HG03575 (cell line): ENCODE data around the gene FCF1.
"Not testable (repeated sequence)": the region's sequence is repeated elsewhere in the genome, so short reads cannot be mapped to it uniquely, and the experiment has no call there.

Experiments used
- ATAC-seq: cut with Tn5 transposase; IDR thresholded peaks from one replicate; pipeline ENCODE4 v1.9.1; 2021; ENCODE audit not compliant: unreplicated experiment, insufficient number of reproducible peaks, low FRiP score; ENCODE audit errors: extremely low read depth

FCF1 gene

GRCh38 chr14:74756326-74756725 lies 43.4 kb downstream of the FCF1 start:
- no peak for ATAC-seq

GRCh38 chr14:74758505-74758904 lies 45.6 kb downstream of the FCF1 start:
- not testable (repeated sequence) for ATAC-seq

GRCh38 chr14:74762917-74763802 lies 50.2 kb downstream of the FCF1 start, which contains the start of gene YLPM1:
Gene YLPM1 (plus strand): TSS chr14:74763316. CDS start chr14:74763490, 174 bp downstream.
- ATAC-seq = peak; percentile 63

- ATAC-seq = no peak
These were observed 51.0 kb downstream of the FCF1 start for GRCh38 chr14:74763803-74764531.

- no peak for ATAC-seq
These were observed 52.8 kb downstream of the FCF1 start for GRCh38 chr14:74765721-74766120.

GRCh38 chr14:74771399-74771798 lies 58.5 kb downstream of the FCF1 start:
- ATAC-seq = no peak

GRCh38 chr14:74784634-74785033 lies 71.7 kb downstream of the FCF1 start:
- ATAC-seq = no peak

GRCh38 chr14:74785056-74785613 lies 72.2 kb downstream of the FCF1 start:
- no peak for ATAC-seq

- no peak for ATAC-seq
These were observed 73.9 kb downstream of the FCF1 start for GRCh38 chr14:74786796-74787315.
